ENCODE data around the gene PDS5B.
"Not testable (repeated sequence)": the region's sequence is repeated elsewhere in the genome, so short reads cannot be mapped to it uniquely, and the experiment has no call there.

Gene PDS5B

GRCh38 chr13:32729097-32729496 lies 142.8 kb downstream of the PDS5B start:
- not testable (repeated sequence) for DNase-seq (ENCODE audit: low read depth)

- no peak for DNase-seq (ENCODE audit: low read depth)
These were observed 144.8 kb downstream of the PDS5B start for GRCh38 chr13:32731074-32731473.

GRCh38 chr13:32731576-32731975 lies 145.3 kb downstream of the PDS5B start:
- no peak for DNase-seq (ENCODE audit: low read depth)

- no peak for DNase-seq (ENCODE audit: low read depth)
These were observed 147.4 kb downstream of the PDS5B start for GRCh38 chr13:32733690-32734089.

GRCh38 chr13:32734511-32734910 lies 148.3 kb downstream of the PDS5B start:
- DNase-seq (ENCODE audit: low read depth): no peak

- DNase-seq (ENCODE audit: low read depth): no peak
These were observed 149.6 kb downstream of the PDS5B start for GRCh38 chr13:32735859-32736258.

GRCh38 chr13:32736648-32737047 lies 150.4 kb downstream of the PDS5B start:
- no peak for DNase-seq (ENCODE audit: low read depth)

- DNase-seq (ENCODE audit: low read depth): no peak
These were observed 150.9 kb downstream of the PDS5B start for GRCh38 chr13:32737111-32737571.

GRCh38 chr13:32737679-32738078 lies 151.4 kb downstream of the PDS5B start:
- DNase-seq (ENCODE audit: low read depth): no peak

- DNase-seq (ENCODE audit: low read depth): no peak
These were observed 159.3 kb downstream of the PDS5B start for GRCh38 chr13:32745509-32745908.

- no peak for DNase-seq (ENCODE audit: low read depth)
These were observed 160.2 kb downstream of the PDS5B start for GRCh38 chr13:32746474-32746873.

GRCh38 chr13:32748305-32748704 lies 162.1 kb downstream of the PDS5B start:
- no peak for DNase-seq (ENCODE audit: low read depth)

GRCh38 chr13:32751340-32751739 lies 165.1 kb downstream of the PDS5B start:
- no peak for DNase-seq (ENCODE audit: low read depth)

GRCh38 chr13:32752311-32752710 lies 166.1 kb downstream of the PDS5B start:
- no peak for DNase-seq (ENCODE audit: low read depth)

GRCh38 chr13:32752997-32753606 lies 166.8 kb downstream of the PDS5B start:
- no peak for DNase-seq (ENCODE audit: low read depth)

- no peak for DNase-seq (ENCODE audit: low read depth)
These were observed 167.9 kb downstream of the PDS5B start for GRCh38 chr13:32754179-32754578.

- DNase-seq (ENCODE audit: low read depth): no peak
These were observed 172.9 kb downstream of the PDS5B start for GRCh38 chr13:32759152-32759551.

- DNase-seq (ENCODE audit: low read depth): no peak
These were observed 175.2 kb downstream of the PDS5B start for GRCh38 chr13:32761472-32761871.

GRCh38 chr13:32779119-32779518 lies 192.9 kb downstream of the PDS5B start:
- no peak for DNase-seq (ENCODE audit: low read depth)

- DNase-seq (ENCODE audit: low read depth): no peak
These were observed 195.7 kb downstream of the PDS5B start for GRCh38 chr13:32781906-32782305.

GRCh38 chr13:32783067-32783466 lies 196.8 kb downstream of the PDS5B start:
- no peak for DNase-seq (ENCODE audit: low read depth)

- no peak for DNase-seq (ENCODE audit: low read depth)
These were observed 204.5 kb downstream of the PDS5B start for GRCh38 chr13:32790731-32791130.

GRCh38 chr13:32791545-32792172 lies 205.4 kb downstream of the PDS5B start:
- DNase-seq (ENCODE audit: low read depth): no peak

GRCh38 chr13:32796754-32797153 lies 210.5 kb downstream of the PDS5B start:
- DNase-seq (ENCODE audit: low read depth): no peak
